HCT116 (cell line): ENCODE data around the gene OR2J1. TPM values are rescaled to one million over a fixed set of nuclear protein-coding genes. Genes with fewer than 3 reads are reported as not detected.

ENCODE experiments used
- ATAC-seq: fragments of 200-7000 bp; cut with Tn5 transposase; 2 replicates; pipeline ENCODE4 v1.9.1; 2020; ENCODE audit warnings: mild to moderate bottlenecking, moderate library complexity
- BruUV-seq: library from RNA; stranded (reverse); fragments of 400-500 nt; replicated peaks from 2 replicates; lab custom pipeline; 2021; lab: Mats Ljungman, UMichigan
- CTCF ChIA-PET: fragments of 300-600 bp; sonication (Branson Sonifier 250); formaldehyde crosslinking; loops from one replicate; lab custom pipeline; 2021; ENCODE audit warnings: antibody characterized with exemption; lab: Charles Lee
- POLR2A ChIA-PET: fragments of 300-600, 350-600 bp; sonication (Branson Sonifier 250); formaldehyde crosslinking; loops from one replicate; lab custom pipeline; 2021; ENCODE audit warnings: antibody characterized with exemption; lab: Charles Lee
- RAD21 ChIA-PET, 2 experiments: fragments of 300-600 bp; sonication (Branson Sonifier 250); formaldehyde crosslinking; loops; one replicate each; lab custom pipeline; 2023; ENCODE audit warnings: low total read pairs in 2 of 2; ENCODE audit not compliant: uncharacterized antibody in 2 of 2, unreplicated experiment in 2 of 2, low non-redundant PET in 1 of 2; lab: Charles Lee
- DNase-seq: peaks from one replicate; pipeline ENCODE4 v3.0.0-alpha.2; 2010; ENCODE audit warnings: low read depth, low spot score
- H2AFZ ChIP-seq: fragments of 200-600 bp; shearing (Covaris generic), sonication (generic); 2 replicates; pipeline ENCODE4 v1.6.1; 2017; ENCODE audit warnings: low read depth, mixed run types, mixed read lengths, antibody characterized with exemption, low read length; ENCODE audit not compliant: poor library complexity, severe bottlenecking
- H3K27ac ChIP-seq: 2 replicates; pipeline ENCODE4 v1.5.1; 2012; ENCODE audit warnings: low read depth, low read length
- H3K27me3 ChIP-seq: fragments of 200-600 bp; sonication (generic); 2 replicates; pipeline ENCODE4 v1.6.1; 2016; ENCODE audit warnings: mixed run types, low read length, mixed read lengths; ENCODE audit not compliant: insufficient read depth
- H3K36me3 ChIP-seq, 2 experiments: fragments of 200-500 bp in 1 of 2; fragments of 200-600 bp in 1 of 2; sonication (Bioruptor generic) in 1 of 2; sonication (generic) in 1 of 2; 2 replicates each; pipeline versions ENCODE4 v1.5.1 to v1.6.1; 2014 to 2016; ENCODE audit warnings: low read length in 2 of 2, inconsistent platforms in 1 of 2, mixed read lengths in 1 of 2, mixed run types in 1 of 2; ENCODE audit not compliant: insufficient read depth in 2 of 2, control insufficient read depth in 1 of 2
- H3K4me1 ChIP-seq, 2 experiments: fragments of 200-600 bp in 1 of 2; sonication (generic) in 1 of 2; 2 replicates each; pipeline versions ENCODE4 v1.5.1 to v1.6.1; 2012 to 2017; ENCODE audit warnings: low read length in 2 of 2, inconsistent platforms in 1 of 2, mild to moderate bottlenecking in 1 of 2, mixed read lengths in 1 of 2, mixed run types in 1 of 2, moderate library complexity in 1 of 2; ENCODE audit not compliant: insufficient read depth in 2 of 2, control insufficient read depth in 1 of 2
- H3K4me2 ChIP-seq: fragments of 200-600 bp; sonication (generic); 2 replicates; pipeline ENCODE4 v1.6.1; 2017; ENCODE audit warnings: mixed run types, low read length, mixed read lengths
- H3K4me3 ChIP-seq, 2 experiments: fragments of 200-600 bp in 1 of 2; sonication (generic) in 1 of 2; replicated peaks in 1 of 2; 2 replicates each; pipeline ENCODE4 v1.5.1; 2011 to 2016; ENCODE audit warnings: low read length in 2 of 2, control low read depth in 1 of 2, low read depth in 1 of 2, mild to moderate bottlenecking in 1 of 2, mixed read lengths in 1 of 2, mixed run types in 1 of 2
- H3K79me2 ChIP-seq: fragments of 200-600 bp; sonication (generic); 2 replicates; pipeline ENCODE4 v1.6.1; 2017; ENCODE audit warnings: mild to moderate bottlenecking, mixed run types, low read length, moderate library complexity, mixed read lengths; ENCODE audit not compliant: insufficient read depth
- H3K9ac ChIP-seq: fragments of 200-600 bp; sonication (generic); 2 replicates; pipeline ENCODE4 v1.6.1; 2016; ENCODE audit warnings: low read length, mixed read lengths
- H3K9me2 ChIP-seq: fragments of 200-600 bp; sonication (generic), shearing (Covaris generic); 2 replicates; pipeline ENCODE4 v1.6.1; 2017; ENCODE audit warnings: mixed run types, mild to moderate bottlenecking, moderate library complexity; ENCODE audit not compliant: insufficient read depth
- H3K9me3 ChIP-seq, 2 experiments: fragments of 200-500 bp in 1 of 2; fragments of 200-600 bp in 1 of 2; sonication (Bioruptor generic) in 1 of 2; sonication (generic) in 1 of 2; 2 replicates each; pipeline ENCODE4 v1.6.1; 2014 to 2017; ENCODE audit warnings: low read length in 2 of 2, mixed read lengths in 2 of 2, inconsistent platforms in 1 of 2, low read depth in 1 of 2, mild to moderate bottlenecking in 1 of 2, mixed run types in 1 of 2, moderate library complexity in 1 of 2; ENCODE audit not compliant: control insufficient read depth in 1 of 2, insufficient read depth in 1 of 2
- H4K20me1 ChIP-seq: fragments of 200-600 bp; sonication (generic), shearing (Covaris generic); 2 replicates; pipeline ENCODE4 v1.6.1; 2017; ENCODE audit warnings: mixed run types, mild to moderate bottlenecking, moderate library complexity; ENCODE audit not compliant: insufficient read depth
- CBX3 ChIP-seq: IDR thresholded peaks from 2 replicates; pipeline ENCODE4 v1.6.1; 2012; ENCODE audit warnings: low read depth
- CEBPB ChIP-seq: IDR thresholded peaks from 2 replicates; pipeline ENCODE4 v1.6.1; 2012; ENCODE audit warnings: low read depth
- EGR1 ChIP-seq: IDR thresholded peaks from 2 replicates; pipeline ENCODE4 v1.6.1; 2012; ENCODE audit warnings: low read depth
- ELF1 ChIP-seq: IDR thresholded peaks from 2 replicates; pipeline ENCODE4 v1.6.1; 2012; ENCODE audit warnings: low read depth, borderline replicate concordance
- EZH2 ChIP-seq: fragments of 200-600 bp; sonication (generic); IDR thresholded peaks from 2 replicates; pipeline ENCODE4 v1.6.1; 2017; ENCODE audit warnings: antibody characterized with exemption, mixed run types
- EZH2phosphoT487 ChIP-seq: fragments of 200-600 bp; IDR thresholded peaks from 2 replicates; pipeline ENCODE4 v1.6.1; 2018; ENCODE audit warnings: antibody characterized with exemption, borderline replicate concordance
- RAD21 ChIP-seq: IDR thresholded peaks from 2 replicates; pipeline ENCODE4 v1.6.1; 2012; ENCODE audit warnings: low read depth, mild to moderate bottlenecking
- SIN3A ChIP-seq: IDR thresholded peaks from 2 replicates; pipeline ENCODE4 v1.6.1; 2012; ENCODE audit warnings: low read depth
- SP1 ChIP-seq: IDR thresholded peaks from 2 replicates; pipeline ENCODE4 v1.6.1; 2012; ENCODE audit warnings: low read depth
- ZFX ChIP-seq: fragments of 450-650 bp; IDR thresholded peaks from 2 replicates; pipeline ENCODE4 v1.6.1; 2017
- ZNF274 ChIP-seq: fragments of 200-500 bp; sonication (Bioruptor generic); IDR thresholded peaks from 2 replicates; pipeline ENCODE4 v1.6.1; 2014; ENCODE audit warnings: mild to moderate bottlenecking, low read depth, low read length, inconsistent platforms
- intact Hi-C: fragments of 100-400 bp; cut with micrococcal nuclease; formaldehyde crosslinking; loops from 2 replicates; pipeline ENCODE4 v1.10.0; 2022
- total RNA-seq: library from RNA; stranded (reverse); gene quantifications from one replicate; pipeline ENCODE4 v1.2.1, GENCODE V29; 2021; ENCODE audit not compliant: unreplicated experiment
- TF ChIP-seq, protein P1 (sequence below), 3 experiments: fragments of 200-600 bp in 1 of 3; sonication (generic) in 1 of 3; IDR thresholded peaks in 2 of 3; conservative IDR thresholded peaks in 1 of 3; 2 replicates each; pipeline ENCODE4 v1.5.1; 2012 to 2017; ENCODE audit warnings: low read depth in 2 of 3, low read length in 2 of 3, antibody characterized with exemption in 1 of 3, borderline replicate concordance in 1 of 3, control low read depth in 1 of 3, mild to moderate bottlenecking in 1 of 3, mixed read lengths in 1 of 3, mixed run types in 1 of 3, moderate library complexity in 1 of 3; ENCODE audit not compliant: insufficient read depth in 1 of 3

The OR2J1 gene
- total RNA-seq, 1 experiment from 2014 or later, result not detected

- H3K4me3 ChIP-seq, result no peak overlapping the region
- H3K4me2 ChIP-seq, result no peak overlapping the region
- H3K9ac ChIP-seq, result no peak overlapping the region
- ATAC-seq (no peak), DNase-seq (no peak)
- RAD21 ChIA-PET, result no interaction called here
- H3K27me3 ChIP-seq, result no peaks in the 10 kb centered on the region
- no peaks in the 10 kb centered on the region for H4K20me1 ChIP-seq
- H3K79me2 ChIP-seq, result no peaks in the 10 kb centered on the region
- CTCF ChIA-PET, result no interaction called here
- H3K4me1 ChIP-seq, result peaks cover 0 to 5% of the 10 kb centered on the region in 2 experiments; a peak in 2 of 4 replicates
- H3K36me3 ChIP-seq, result no peaks in the 10 kb centered on the region
- POLR2A ChIA-PET, result no interaction called here
- H3K27ac ChIP-seq, result no peak overlapping the region
- no peak overlapping the region for H2AFZ ChIP-seq
- TF ChIP-seq EZH2phosphoT487, result no peak
- no peak for TF ChIP-seq SP1
- no peak for TF ChIP-seq ZNF274
- no peak for TF ChIP-seq EZH2
- TF ChIP-seq RAD21, result no peak
- no peak for TF ChIP-seq ZFX
- no peak for TF ChIP-seq CBX3
- TF ChIP-seq ELF1, result no peak
- no peak for TF ChIP-seq EGR1
- TF ChIP-seq, protein P1, sequence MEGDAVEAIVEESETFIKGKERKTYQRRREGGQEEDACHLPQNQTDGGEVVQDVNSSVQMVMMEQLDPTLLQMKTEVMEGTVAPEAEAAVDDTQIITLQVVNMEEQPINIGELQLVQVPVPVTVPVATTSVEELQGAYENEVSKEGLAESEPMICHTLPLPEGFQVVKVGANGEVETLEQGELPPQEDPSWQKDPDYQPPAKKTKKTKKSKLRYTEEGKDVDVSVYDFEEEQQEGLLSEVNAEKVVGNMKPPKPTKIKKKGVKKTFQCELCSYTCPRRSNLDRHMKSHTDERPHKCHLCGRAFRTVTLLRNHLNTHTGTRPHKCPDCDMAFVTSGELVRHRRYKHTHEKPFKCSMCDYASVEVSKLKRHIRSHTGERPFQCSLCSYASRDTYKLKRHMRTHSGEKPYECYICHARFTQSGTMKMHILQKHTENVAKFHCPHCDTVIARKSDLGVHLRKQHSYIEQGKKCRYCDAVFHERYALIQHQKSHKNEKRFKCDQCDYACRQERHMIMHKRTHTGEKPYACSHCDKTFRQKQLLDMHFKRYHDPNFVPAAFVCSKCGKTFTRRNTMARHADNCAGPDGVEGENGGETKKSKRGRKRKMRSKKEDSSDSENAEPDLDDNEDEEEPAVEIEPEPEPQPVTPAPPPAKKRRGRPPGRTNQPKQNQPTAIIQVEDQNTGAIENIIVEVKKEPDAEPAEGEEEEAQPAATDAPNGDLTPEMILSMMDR (IDR thresholded peaks at IDR 0.05 in 2 of 3, conservative IDR thresholded peaks at IDR 0.05 in 1 of 3; ENCODE audit: borderline replicate concordance in 1 of 3, insufficient read depth in 1 of 3, low read depth in 2 of 3, low read length in 2 of 3), result no peak
- TF ChIP-seq CEBPB, result no peak
- no peak for TF ChIP-seq SIN3A
- H3K9me3 ChIP-seq, result no peaks in the 10 kb centered on the region
- no TSS peak for BruUV-seq
- H3K9me2 ChIP-seq, result peaks cover 3% of the 10 kb centered on the region; the same call in 1 of the 2 replicates
- intact Hi-C loops, result no loop called here
Observed at GRCh38 chr6:29137724-29138123, 38.4 kb downstream of the OR2J1 start.
